SK-N-SH (cell line): ENCODE data around the gene TYW1B.
"Not testable (repeated sequence)": the region's sequence is repeated elsewhere in the genome, so short reads cannot be mapped to it uniquely, and the experiment has no call there.

Experiments used
- CTCF ChIP-seq: fragments of 200-600 bp; sonication (generic); IDR thresholded peaks from 2 replicates; pipeline ENCODE4 v1.6.1; 2017; ENCODE audit warnings: antibody characterized with exemption, mild to moderate bottlenecking, moderate library complexity
- EP300 ChIP-seq, 2 experiments: IDR thresholded peaks; 2 replicates each; pipeline versions ENCODE4 v1.4.0 to v1.6.1; 2012; ENCODE audit warnings: borderline replicate concordance in 1 of 2, low read depth in 1 of 2, low read length in 1 of 2
- SIN3A ChIP-seq: IDR thresholded peaks from 2 replicates; pipeline ENCODE4 v1.6.1; 2012; ENCODE audit warnings: low read depth, mild to moderate bottlenecking, low read length, moderate library complexity, borderline replicate concordance
- USF2 ChIP-seq: fragments of 150-350 bp; IDR thresholded peaks from 2 replicates; pipeline ENCODE4 v1.6.1; 2017; ENCODE audit warnings: antibody characterized with exemption, low read length, low read depth, borderline replicate concordance

GRCh38 chr7:72844146-72844545 is 16.1 kb upstream of the TYW1B start:
- TF ChIP-seq CTCF; USF2; SIN3A; EP300 (IDR thresholded peaks at IDR 0.05; ENCODE audit: borderline replicate concordance in 1 of 2, low read depth in 1 of 2, low read length in 1 of 2): not testable (repeated sequence)
